ENCODE results near the gene KRTAP1-4. TPM values are rescaled to one million over a fixed set of nuclear protein-coding genes. Genes with fewer than 3 reads are reported as not detected.
"Not testable (repeated sequence)": the region's sequence is repeated elsewhere in the genome, so short reads cannot be mapped to it uniquely, and the experiment has no call there.

KRTAP1-4 gene
- total RNA-seq (2014; rRNA removed; shearing (Covaris generic); ENCODE audit: low replicate concordance), result not detected in 2 replicates

- in situ Hi-C loops (cut with HindIII; ENCODE audit: low pct_unique_long_range_greater_than_20kb, low sequenced_read_pairs), result no loop called here
- DNase-seq (ENCODE audit: low read depth), result no peak
These were observed at the start of gene KRTAP1-4 for GRCh38 chr17:41029633-41030245. Gene KRTAP1-4, minus strand, starts transcription at chr17:41030195. Its CDS starts 117 bp downstream, at chr17:41030078.

GRCh38 chr17:41076788-41077187 is 46.8 kb upstream of the KRTAP1-4 start:
- in situ Hi-C loops (cut with HindIII; ENCODE audit: low pct_unique_long_range_greater_than_20kb, low sequenced_read_pairs), result no loop called here
- DNase-seq (ENCODE audit: low read depth), result no peak

- no peak for DNase-seq (ENCODE audit: low read depth)
- in situ Hi-C loops (cut with HindIII; ENCODE audit: low pct_unique_long_range_greater_than_20kb, low sequenced_read_pairs), result no loop called here
These were observed 43.7 kb upstream of the KRTAP1-4 start for GRCh38 chr17:41073676-41074075.

- DNase-seq (ENCODE audit: low read depth), result no peak
- in situ Hi-C loops (cut with HindIII; ENCODE audit: low pct_unique_long_range_greater_than_20kb, low sequenced_read_pairs), result no loop called here
These were observed 41.8 kb upstream of the KRTAP1-4 start for GRCh38 chr17:41071606-41072360.

GRCh38 chr17:41069031-41069430 is 39.0 kb upstream of the KRTAP1-4 start:
- in situ Hi-C loops (cut with HindIII; ENCODE audit: low pct_unique_long_range_greater_than_20kb, low sequenced_read_pairs), result no loop called here
- DNase-seq (ENCODE audit: low read depth), result no peak

GRCh38 chr17:41067281-41067680 is 37.3 kb upstream of the KRTAP1-4 start:
- no peak for DNase-seq (ENCODE audit: low read depth)
- in situ Hi-C loops (cut with HindIII; ENCODE audit: low pct_unique_long_range_greater_than_20kb, low sequenced_read_pairs), result no loop called here

GRCh38 chr17:41065829-41066624 is 36.0 kb upstream of the KRTAP1-4 start, which contains the start of gene KRTAP2-4:
Gene KRTAP2-4, minus strand, starts transcription at chr17:41065879. Its CDS starts 34 bp downstream, at chr17:41065845.
- DNase-seq (ENCODE audit: low read depth), result peak; percentile 83
- in situ Hi-C loops (cut with HindIII; ENCODE audit: low pct_unique_long_range_greater_than_20kb, low sequenced_read_pairs), result no loop called here

- DNase-seq (ENCODE audit: low read depth); in situ Hi-C loops (cut with HindIII; ENCODE audit: low pct_unique_long_range_greater_than_20kb, low sequenced_read_pairs): not testable (repeated sequence)
These were observed 35.2 kb upstream of the KRTAP1-4 start for GRCh38 chr17:41065016-41065689.

GRCh38 chr17:41064301-41064700 is 34.3 kb upstream of the KRTAP1-4 start:
- in situ Hi-C loops (cut with HindIII; ENCODE audit: low pct_unique_long_range_greater_than_20kb, low sequenced_read_pairs), result no loop called here
- no peak for DNase-seq (ENCODE audit: low read depth)

- DNase-seq (ENCODE audit: low read depth), result no peak
- in situ Hi-C loops (cut with HindIII; ENCODE audit: low pct_unique_long_range_greater_than_20kb, low sequenced_read_pairs), result no loop called here
These were observed 33.5 kb upstream of the KRTAP1-4 start for GRCh38 chr17:41063449-41063848.

- peak; percentile 74 for DNase-seq (ENCODE audit: low read depth)
- in situ Hi-C loops (cut with HindIII; ENCODE audit: low pct_unique_long_range_greater_than_20kb, low sequenced_read_pairs), result no loop called here
These were observed 32.0 kb upstream of the KRTAP1-4 start for GRCh38 chr17:41061964-41062363.

- in situ Hi-C loops (cut with HindIII; ENCODE audit: low pct_unique_long_range_greater_than_20kb, low sequenced_read_pairs), result no loop called here
- peak; percentile 90 for DNase-seq (ENCODE audit: low read depth)
These were observed 30.1 kb upstream of the KRTAP1-4 start, which contains the start of gene KRTAP2-3 for GRCh38 chr17:41060052-41060604. Gene KRTAP2-3, minus strand, starts transcription at chr17:41060114. Its CDS starts 64 bp downstream, at chr17:41060050.

- DNase-seq (ENCODE audit: low read depth), result peak; percentile 86
- in situ Hi-C loops (cut with HindIII; ENCODE audit: low pct_unique_long_range_greater_than_20kb, low sequenced_read_pairs), result not testable (repeated sequence)
These were observed 29.5 kb upstream of the KRTAP1-4 start for GRCh38 chr17:41059276-41060051.

GRCh38 chr17:41058741-41059140 is 28.7 kb upstream of the KRTAP1-4 start:
- no peak for DNase-seq (ENCODE audit: low read depth)
- in situ Hi-C loops (cut with HindIII; ENCODE audit: low pct_unique_long_range_greater_than_20kb, low sequenced_read_pairs), result no loop called here

GRCh38 chr17:41057547-41057946 is 27.6 kb upstream of the KRTAP1-4 start:
- no peak for DNase-seq (ENCODE audit: low read depth)
- in situ Hi-C loops (cut with HindIII; ENCODE audit: low pct_unique_long_range_greater_than_20kb, low sequenced_read_pairs), result no loop called here

- DNase-seq (ENCODE audit: low read depth); in situ Hi-C loops (cut with HindIII; ENCODE audit: low pct_unique_long_range_greater_than_20kb, low sequenced_read_pairs): not testable (repeated sequence)
These were observed 25.1 kb upstream of the KRTAP1-4 start, which contains the start of gene KRTAP2-2 for GRCh38 chr17:41055130-41055529. Gene KRTAP2-2, minus strand, starts transcription at chr17:41055230. Its CDS starts 19 bp downstream, at chr17:41055211.

- in situ Hi-C loops (cut with HindIII; ENCODE audit: low pct_unique_long_range_greater_than_20kb, low sequenced_read_pairs); DNase-seq (ENCODE audit: low read depth): not testable (repeated sequence)
These were observed 24.6 kb upstream of the KRTAP1-4 start for GRCh38 chr17:41054556-41054955.
